Endothelial cell of hepatic sinusoid (primary cell): ENCODE measurements around the gene RELB.

Experiments
- in situ Hi-C: cut with HindIII; loops from 2 replicates; pipeline ENCODE4 v1.10.0; 2017; ENCODE audit warnings: low sequenced_read_pairs

Gene RELB

DNA sequence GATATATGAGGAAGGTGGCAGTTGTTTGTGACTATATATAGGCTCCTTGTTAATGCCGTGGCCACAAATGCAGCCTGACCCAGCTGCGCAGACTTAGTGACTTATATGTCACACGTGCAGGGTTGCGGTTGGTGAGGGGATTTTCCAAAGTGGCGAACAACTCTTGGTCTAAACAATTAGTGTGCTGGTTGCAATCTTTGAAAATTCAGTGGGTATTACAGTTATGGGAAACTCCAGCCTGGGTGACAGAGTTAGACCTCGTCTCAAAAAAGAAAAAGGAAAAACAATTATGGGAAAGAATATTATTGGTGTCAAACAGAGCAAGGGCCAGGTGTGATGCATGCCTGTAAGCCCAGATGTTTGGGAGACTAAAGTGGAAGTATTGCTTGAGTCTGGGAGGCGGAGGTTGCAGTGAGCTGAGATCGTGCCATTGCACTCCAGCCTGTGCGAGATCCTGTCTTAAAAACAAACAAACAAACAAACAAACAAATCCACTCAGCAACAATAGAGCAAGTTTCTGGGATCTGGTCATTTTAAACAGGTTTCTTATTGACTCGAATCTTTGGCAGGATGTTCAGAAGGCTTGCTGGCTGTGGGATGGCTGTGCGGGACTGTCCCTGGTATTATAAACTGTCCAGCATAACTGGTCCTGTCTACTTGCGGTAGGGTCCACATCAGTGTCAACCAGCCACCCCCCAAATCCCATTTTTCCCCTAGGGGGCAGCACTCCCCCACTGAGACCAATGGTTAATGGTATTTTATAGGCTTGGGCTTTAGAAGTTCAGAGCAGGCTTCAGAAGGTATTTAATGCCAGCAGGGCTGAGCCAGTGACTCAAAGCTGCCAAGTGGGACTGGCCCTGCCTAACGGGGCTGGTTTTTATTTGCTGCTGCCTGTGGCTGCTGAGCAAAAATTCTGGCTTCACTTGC lies 15.4 kb downstream of the RELB start:
- in situ Hi-C loops = no loop called here

DNA sequence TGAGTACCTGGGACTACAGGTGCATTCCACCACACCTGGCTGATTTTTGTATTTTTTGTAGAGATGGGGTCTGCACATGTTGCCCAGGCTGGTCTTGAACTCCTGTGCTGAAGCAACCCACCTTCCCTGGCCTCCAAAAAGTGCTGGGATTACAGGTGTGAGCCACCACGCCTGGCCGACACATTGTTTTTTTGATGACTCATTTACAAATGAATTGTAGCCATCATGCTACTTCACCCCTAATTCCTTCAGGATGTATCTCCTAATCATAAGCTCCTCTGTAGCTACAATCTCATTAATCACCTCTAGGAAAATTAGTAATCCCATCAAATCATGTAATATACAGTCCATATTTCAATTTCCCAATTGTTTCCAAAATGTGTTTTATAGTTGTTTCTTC lies 17.9 kb downstream of the RELB start:
- in situ Hi-C loops = no loop called here

DNA sequence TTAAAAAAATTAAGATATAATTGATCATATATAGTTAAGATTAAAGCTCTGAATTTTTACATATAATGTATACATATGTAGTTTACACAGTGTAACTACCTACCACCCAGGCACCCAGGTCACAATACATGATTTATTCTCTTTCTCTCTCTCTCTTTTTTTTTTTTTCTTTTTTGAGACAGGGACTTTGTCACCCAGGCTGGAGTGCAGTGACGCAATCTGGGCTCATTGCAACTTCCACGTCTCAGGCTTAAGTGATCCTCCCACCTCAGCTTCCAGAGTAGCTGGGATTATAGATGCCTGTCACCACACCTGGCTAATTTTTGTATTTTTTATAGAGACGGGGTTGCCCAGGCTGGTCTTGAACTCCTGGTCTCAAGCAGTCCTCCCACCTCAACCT lies 18.8 kb downstream of the RELB start:
- in situ Hi-C loops = loop anchor here (10.0 kb wide), 1 partner anchor 45 kb away; no protein-coding TSS in a partner anchor

DNA sequence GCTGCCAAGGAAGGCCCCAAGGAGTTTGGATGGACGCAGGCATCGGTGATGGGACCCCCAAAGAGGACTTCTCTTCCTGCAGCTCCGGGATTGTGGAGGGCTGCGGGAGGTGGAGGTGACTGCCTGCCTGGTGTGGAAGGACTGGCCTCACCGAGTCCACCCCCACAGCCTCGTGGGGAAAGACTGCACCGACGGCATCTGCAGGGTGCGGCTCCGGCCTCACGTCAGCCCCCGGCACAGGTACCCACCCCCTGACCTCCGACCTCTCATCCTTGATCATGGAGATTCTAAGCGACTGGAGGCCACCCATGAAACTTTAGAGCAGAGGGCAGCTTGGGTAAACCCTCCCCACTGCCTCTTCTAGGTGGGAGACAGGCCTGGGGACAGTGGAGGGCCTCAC lies 20.7 kb downstream of the RELB start:
- in situ Hi-C loops = loop anchor here (10.0 kb wide), 1 partner anchor 47 kb away; no protein-coding TSS in a partner anchor

DNA sequence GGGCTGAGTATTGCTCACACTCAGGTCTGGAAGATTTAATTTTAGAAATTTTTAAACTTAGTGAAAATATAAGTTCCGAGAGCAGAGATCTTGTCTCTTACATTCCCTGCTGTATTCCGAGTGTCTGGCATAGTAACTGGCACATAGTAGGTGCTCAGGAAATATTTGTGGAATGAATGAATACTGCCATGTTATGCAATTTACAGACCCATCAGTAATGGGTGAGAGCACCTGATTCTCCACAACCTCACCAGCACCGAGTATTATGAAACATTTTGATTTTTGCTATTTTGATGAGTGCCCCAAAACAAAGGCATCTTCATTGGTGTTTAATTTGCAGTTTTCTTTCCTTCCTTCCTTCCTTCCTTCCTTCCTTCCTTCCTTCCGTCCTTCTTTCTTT lies 21.8 kb downstream of the RELB start:
- in situ Hi-C loops = loop anchor here (10.0 kb wide), 1 partner anchor 48 kb away; no protein-coding TSS in a partner anchor

DNA sequence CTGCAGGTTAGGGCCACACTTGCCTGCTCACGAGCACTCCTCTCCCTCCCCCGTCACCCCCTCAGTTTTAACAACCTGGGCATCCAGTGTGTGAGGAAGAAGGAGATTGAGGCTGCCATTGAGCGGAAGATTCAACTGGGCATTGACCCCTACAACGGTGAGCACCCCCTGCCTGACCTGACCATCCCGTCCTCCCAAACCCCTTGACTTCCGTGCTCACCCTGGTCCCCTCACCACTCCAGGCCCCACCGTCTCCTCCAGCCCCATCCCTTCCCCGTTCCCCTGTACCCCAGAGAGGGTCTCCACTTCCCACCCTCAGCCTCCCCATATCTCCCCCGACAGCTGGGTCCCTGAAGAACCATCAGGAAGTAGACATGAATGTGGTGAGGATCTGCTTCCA lies 24.0 kb downstream of the RELB start:
- in situ Hi-C loops = loop anchor here (10.0 to 25.0 kb wide), 2 partner anchors 50 to 112 kb away; no protein-coding TSS in a partner anchor

DNA sequence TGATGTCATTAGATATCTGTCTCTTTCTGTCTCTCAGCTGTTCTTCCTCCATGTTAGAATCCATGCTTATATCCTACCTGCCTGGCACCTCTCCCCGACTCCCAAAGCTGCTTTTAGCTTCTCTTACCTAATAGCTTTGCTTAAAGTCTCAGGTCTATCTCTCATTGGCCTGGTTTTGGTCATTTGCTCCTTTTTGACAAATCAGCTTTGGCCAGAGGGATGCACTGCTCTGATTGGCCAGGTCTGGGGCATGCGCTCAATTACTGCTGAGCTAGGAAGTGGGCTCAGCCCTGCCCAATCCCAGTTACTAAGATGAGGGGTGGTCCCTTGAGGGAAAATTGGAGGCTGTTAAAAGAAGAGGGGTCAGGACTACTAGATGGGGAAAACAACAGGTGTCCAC lies 26.1 kb downstream of the RELB start:
- in situ Hi-C loops = loop anchor here (10.0 to 25.0 kb wide), 2 partner anchors 53 to 110 kb away; no protein-coding TSS in a partner anchor

DNA sequence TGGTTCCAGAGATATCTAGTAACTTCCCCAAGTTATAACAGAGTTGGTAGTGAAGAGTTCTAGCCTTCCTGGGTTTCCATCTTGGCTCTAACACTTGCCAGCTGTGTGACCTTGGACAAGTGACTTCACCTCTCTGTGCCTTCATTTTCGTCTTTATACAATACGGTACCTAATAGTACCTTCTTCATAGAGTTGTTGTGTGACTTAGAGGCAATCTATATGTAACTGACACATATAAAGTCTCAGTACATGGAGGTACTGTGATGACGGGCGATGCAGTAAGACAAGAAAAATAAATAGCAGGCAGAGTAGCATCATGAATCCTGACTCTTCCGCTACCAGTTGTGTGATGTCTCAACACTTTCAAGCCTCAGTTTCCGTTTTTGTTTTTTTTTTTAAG lies 29.6 kb downstream of the RELB start:
- in situ Hi-C loops = loop anchor here (25.0 kb wide), 1 partner anchor 106 kb away; no protein-coding TSS in a partner anchor

DNA sequence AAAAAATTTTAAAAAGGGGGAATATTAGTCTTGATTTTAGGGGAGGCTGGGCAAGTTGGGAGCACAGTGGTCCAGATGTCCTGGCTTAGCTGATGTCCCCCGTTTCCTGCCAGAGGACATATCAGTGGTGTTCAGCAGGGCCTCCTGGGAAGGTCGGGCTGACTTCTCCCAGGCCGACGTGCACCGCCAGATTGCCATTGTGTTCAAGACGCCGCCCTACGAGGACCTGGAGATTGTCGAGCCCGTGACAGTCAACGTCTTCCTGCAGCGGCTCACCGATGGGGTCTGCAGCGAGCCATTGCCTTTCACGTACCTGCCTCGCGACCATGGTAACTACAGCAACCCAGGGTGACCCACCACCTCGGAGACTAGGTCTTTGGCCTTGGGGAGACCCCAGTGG lies 31.2 kb downstream of the RELB start:
- in situ Hi-C loops = loop anchor here (25.0 kb wide), 1 partner anchor 105 kb away; no protein-coding TSS in a partner anchor

DNA sequence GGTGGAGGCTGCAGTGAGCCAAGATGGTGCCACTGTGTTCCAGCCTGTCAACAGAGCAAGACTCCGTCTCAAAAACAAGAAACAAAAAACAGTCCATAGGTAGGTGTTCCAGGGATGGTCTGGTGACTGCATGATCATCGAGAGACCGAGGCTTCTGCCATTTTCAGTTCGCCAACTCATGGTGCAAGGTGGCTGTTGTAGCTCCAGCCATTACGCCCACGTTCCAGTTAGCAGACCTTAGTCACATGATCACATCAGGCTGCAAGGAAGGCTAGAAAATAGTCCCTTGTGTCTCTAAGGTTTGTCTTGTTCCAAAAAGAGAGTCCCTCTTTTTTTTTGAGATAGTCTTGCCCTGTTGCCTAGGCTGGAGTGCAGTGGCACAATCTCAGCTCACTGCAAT lies 34.5 kb downstream of the RELB start:
- in situ Hi-C loops = loop anchor here (25.0 kb wide), 1 partner anchor 102 kb away; no protein-coding TSS in a partner anchor

DNA sequence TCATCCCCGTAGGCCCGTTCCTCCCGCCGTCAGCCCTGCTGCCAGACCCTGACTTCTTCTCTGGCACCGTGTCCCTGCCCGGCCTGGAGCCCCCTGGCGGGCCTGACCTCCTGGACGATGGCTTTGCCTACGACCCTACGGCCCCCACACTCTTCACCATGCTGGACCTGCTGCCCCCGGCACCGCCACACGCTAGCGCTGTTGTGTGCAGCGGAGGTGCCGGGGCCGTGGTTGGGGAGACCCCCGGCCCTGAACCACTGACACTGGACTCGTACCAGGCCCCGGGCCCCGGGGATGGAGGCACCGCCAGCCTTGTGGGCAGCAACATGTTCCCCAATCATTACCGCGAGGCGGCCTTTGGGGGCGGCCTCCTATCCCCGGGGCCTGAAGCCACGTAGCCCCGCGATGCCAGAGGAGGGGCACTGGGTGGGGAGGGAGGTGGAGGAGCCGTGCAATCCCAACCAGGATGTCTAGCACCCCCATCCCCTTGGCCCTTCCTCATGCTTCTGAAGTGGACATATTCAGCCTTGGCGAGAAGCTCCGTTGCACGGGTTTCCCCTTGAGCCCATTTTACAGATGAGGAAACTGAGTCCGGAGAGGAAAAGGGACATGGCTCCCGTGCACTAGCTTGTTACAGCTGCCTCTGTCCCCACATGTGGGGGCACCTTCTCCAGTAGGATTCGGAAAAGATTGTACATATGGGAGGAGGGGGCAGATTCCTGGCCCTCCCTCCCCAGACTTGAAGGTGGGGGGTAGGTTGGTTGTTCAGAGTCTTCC lies 36.3 kb downstream of the RELB start:
- in situ Hi-C loops = loop anchor here (25.0 kb wide), 1 partner anchor 100 kb away; no protein-coding TSS in a partner anchor

DNA sequence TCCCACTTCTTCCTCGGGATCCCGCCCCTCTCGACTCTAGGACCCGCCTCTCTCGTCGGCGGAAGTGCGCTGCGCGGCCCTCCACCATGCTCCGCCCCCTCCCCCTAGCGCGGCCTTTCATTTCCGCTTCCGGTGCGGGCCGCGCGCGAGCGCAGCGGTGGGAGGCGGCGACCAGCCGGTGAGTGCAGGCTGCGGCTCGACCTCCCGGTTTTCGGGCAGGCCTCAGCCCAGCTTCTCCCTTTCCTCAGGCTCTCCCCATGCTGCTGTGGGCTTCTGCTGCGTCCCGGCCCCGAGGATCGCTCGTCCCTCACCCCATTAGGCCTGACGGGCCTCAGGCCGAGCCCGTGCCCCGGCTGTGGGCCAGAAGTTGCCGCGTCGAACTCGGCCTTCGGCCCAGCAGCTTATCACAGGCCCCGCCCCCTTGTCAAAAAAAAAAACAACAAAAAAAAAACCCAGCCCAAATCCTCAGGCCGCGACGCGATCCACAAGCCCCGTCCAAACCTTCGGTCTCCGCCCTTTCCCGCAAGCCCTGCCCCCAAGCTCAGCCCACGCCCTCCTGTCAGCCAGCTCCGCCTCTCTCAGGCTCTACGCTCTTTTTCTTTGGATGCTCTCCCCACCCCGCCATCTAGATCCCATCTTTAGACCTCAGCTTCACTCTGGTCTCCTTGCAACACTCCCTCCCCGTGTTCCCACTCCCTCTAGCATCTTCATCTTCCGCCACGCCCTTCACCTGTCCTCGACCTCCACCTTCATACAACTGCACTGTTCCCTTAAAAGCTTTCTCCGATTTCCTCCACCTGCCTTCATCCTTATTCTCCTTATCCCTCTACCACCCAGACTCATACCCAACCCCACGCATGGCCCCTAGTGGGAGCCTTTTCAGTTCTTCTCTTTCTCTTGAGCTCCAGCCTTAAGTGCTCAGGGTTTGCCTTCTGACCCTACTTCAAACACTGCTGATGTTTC lies 37.9 kb downstream of the RELB start, which contains the start of gene CLASRP:
Gene CLASRP, plus strand, starts transcription at position 115 of the 963 bp plus-strand sequence. CDS start 1,168 bp downstream, outside the sequence.
- in situ Hi-C loops = loop anchor here (25.0 kb wide), 1 partner anchor 98 kb away; no protein-coding TSS in a partner anchor

DNA sequence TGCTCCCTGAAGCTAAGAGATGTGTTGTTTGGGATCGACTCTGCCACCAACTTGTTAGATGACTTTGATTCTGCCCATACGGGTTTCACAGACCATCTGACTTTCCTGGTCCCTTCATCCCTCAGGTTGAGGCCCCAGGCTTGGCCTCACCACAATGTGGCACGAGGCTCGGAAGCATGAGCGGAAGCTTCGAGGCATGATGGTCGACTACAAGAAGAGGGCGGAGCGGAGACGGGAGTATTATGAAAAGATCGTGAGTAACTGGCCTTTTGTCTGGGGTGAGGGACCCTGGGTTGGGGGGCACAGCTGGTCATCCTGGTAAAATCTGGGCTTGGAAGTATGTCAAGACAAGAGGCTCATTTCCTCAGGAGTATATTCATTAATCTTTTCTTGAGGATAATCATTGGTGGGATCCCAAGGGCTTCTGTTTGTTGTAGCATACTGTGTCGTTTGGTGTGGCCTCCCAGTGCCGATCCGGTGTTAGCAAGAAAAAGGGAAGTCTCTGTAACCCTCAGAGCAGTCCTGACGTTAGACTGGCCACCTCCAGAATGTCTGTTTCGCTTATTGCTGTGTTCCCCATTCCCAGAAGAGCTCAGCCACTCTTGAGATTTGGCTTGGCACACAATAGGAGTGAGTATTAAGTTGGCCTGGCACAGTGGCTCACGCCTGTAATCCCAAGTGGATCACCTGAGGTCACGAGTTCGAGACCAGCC lies 39.0 kb downstream of the RELB start:
- in situ Hi-C loops = loop anchor here (10.0 to 25.0 kb wide), 2 partner anchors 85 to 97 kb away; partner anchors contain the start of gene CLPTM1

DNA sequence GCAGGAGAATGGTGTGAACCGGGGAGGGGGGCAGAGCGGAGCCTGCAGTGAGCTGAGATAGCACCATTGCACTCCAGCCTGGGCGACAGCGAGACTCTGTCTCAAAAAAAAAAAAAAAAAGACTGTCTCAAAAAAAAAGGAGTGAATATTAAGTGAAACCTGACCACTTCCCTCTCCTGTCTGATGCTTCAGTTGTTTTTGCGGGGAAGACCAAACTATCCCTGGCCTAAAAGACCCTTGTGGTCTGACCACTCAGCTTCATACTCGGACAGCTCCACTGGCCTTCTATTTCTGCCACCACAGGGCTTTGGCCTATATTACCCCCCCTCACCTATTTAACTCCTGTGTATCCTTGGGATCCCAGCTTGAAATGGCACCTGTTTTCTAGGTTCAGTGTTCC lies 39.9 kb downstream of the RELB start:
- in situ Hi-C loops = loop anchor here (10.0 to 25.0 kb wide), 2 partner anchors 86 to 96 kb away; partner anchors contain the start of gene CLPTM1

DNA sequence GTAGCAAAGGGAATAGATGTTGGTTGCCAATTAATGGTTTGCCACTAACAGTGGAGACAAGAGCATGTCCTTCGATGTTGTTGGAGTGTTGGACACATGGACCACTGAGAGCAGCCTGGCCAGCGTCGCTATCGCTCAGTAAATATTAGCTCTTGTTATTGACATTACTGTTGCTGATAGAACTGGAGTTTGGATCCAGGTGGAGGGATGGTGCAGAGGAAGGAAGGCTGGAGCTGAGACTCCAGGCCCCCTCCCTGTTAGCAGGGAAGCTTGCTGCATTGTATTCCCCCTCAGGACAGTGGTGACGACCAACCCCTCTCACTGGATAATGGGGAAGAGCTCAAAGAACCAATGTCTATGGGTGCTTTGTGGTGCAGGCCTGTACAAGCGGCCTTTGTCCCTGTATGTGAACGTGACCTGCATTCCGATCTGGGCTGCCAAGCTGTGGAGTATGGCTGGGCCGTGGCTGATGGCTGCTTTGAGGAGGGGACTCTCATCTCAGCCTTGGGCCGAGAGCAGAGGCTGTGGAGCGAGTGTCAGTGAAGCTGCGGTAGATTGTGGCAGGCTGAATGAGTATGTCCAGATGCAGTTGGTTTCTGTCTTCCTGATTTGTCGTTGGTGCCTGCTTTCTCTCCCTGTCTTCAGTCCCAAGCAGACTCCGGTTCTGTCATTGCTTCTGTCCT lies 44.5 kb downstream of the RELB start:
- in situ Hi-C loops = loop anchor here (10.0 to 25.0 kb wide), 2 partner anchors 91 kb away; partner anchors contain the start of gene CLPTM1

DNA sequence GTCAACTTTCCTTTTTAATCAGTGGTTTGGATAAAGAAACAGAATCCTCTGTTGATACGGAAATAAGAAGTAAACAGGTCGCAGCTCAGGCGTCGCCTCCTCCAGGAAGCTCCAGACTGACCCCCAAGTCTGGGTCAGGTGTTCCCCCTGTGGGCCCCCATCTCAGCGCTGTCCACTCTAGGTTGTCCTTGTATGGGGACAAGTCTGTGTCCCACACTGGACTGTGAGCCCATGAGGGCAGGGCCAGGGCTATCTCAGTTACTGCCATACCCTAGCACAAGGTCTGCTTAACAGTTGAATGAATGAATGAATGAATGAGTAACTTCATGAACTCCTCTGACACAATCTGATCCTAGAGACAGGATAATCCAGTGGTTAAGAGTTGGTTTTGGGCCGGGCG lies 45.1 kb downstream of the RELB start:
- in situ Hi-C loops = loop anchor here (10.0 to 25.0 kb wide), 2 partner anchors 91 to 92 kb away; partner anchors contain the start of gene CLPTM1

DNA sequence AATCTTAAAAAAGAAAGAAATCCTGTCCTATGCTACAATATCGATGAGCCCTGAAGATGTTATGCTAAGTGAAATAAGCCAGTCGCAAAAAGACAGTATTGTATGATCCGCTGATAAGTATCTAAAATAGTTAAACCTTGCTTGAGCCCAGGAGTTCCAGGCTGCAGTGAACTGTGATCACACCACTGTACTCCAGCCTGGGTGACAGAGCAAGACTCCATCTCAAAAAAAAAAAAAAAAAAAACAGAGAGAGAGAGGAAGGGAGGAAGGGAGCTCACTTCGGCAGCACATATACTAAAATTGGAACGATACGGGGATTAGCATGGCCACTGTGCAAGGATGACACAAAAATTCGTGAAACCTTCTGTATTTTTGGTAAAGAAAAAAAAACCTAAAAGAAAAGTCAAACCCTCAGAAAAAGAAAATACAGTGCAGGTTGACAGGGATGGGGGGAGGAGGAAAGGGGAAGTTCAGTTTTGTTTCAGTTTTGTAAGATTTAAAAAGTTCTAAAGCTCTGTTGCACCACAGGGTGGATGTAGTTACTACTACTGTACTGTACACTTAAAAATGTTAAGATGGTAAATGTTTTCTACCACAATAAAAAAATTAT lies 46.0 kb downstream of the RELB start:
- in situ Hi-C loops = loop anchor here (10.0 to 25.0 kb wide), 2 partner anchors 90 to 92 kb away; partner anchors contain the start of gene CLPTM1
